CD4-positive, CD25-positive, alpha-beta regulatory T cell (primary cell): ENCODE results near the gene CXCR3. TPM values are rescaled to one million over a fixed set of nuclear protein-coding genes. Genes with fewer than 3 reads are reported as not detected.
"Not testable (repeated sequence)": the region's sequence is repeated elsewhere in the genome, so short reads cannot be mapped to it uniquely, and the experiment has no call there.

Source experiments
- ATAC-seq, 2 donors: fragments of 150-1000 bp; cut with Tn5 transposase; one replicate each; pipeline ENCODE4 v1.10.0; 2021; ENCODE audit warnings: low read depth in 2 of 2, moderate number of reproducible peaks in 2 of 2, moderate library complexity in 1 of 2
- DNase-seq, 3 donors: peaks; one replicate each; pipeline versions ENCODE4 v3.0.0 to v3.0.0-alpha.2; 2012 to 2022; ENCODE audit warnings: mixed read lengths in 1 of 3
- H3K27ac ChIP-seq: one replicate; pipeline ENCODE4 v1.7.0; 2013; ENCODE audit warnings: mild to moderate bottlenecking, low read length; ENCODE audit not compliant: insufficient read depth, poor library complexity, severe bottlenecking
- H3K27me3 ChIP-seq: one replicate; pipeline ENCODE4 v1.7.0; 2013; ENCODE audit warnings: low read length; ENCODE audit not compliant: control insufficient read depth, insufficient read depth
- H3K36me3 ChIP-seq: one replicate; pipeline ENCODE4 v1.7.0; 2013; ENCODE audit warnings: mild to moderate bottlenecking, low read length, moderate library complexity; ENCODE audit not compliant: control insufficient read depth, insufficient read depth
- H3K4me1 ChIP-seq: 2 replicates; pipeline ENCODE4 v1.7.0; 2013; ENCODE audit warnings: mild to moderate bottlenecking, low read length; ENCODE audit not compliant: insufficient read depth, control insufficient read depth, poor library complexity, severe bottlenecking
- H3K4me3 ChIP-seq: one replicate; pipeline ENCODE4 v1.7.0; 2013; ENCODE audit warnings: low read depth, mild to moderate bottlenecking, low read length, moderate library complexity
- H3K9me3 ChIP-seq, 2 experiments: 1 replicate in 1 of 2; 2 replicates in 1 of 2; pipeline ENCODE4 v1.7.0; 2013; ENCODE audit warnings: low read length in 2 of 2, mild to moderate bottlenecking in 1 of 2, moderate library complexity in 1 of 2; ENCODE audit not compliant: control insufficient read depth in 2 of 2
- H3K27ac Mint-ChIP-seq, 3 donors: one replicate each; pipeline ENCODE4 v1.8.0; 2020 to 2022; ENCODE audit warnings: mild to moderate bottlenecking in 3 of 3, mixed read lengths in 3 of 3, moderate library complexity in 2 of 3
- H3K27me3 Mint-ChIP-seq: one replicate; pipeline ENCODE4 v1.8.0; 2022; ENCODE audit warnings: mild to moderate bottlenecking, mixed read lengths
- H3K36me3 Mint-ChIP-seq: one replicate; pipeline ENCODE4 v1.8.0; 2020; ENCODE audit warnings: mixed read lengths
- H3K4me1 Mint-ChIP-seq, 4 donors: one replicate each; pipeline ENCODE4 v1.8.0; 2020 to 2022; ENCODE audit warnings: mixed read lengths in 4 of 4, mild to moderate bottlenecking in 1 of 4
- H3K4me3 Mint-ChIP-seq, 4 donors: one replicate each; pipeline ENCODE4 v1.8.0; 2020 to 2022; ENCODE audit warnings: mild to moderate bottlenecking in 4 of 4, mixed read lengths in 4 of 4, moderate library complexity in 3 of 4
- H3K9me3 Mint-ChIP-seq, 7 donors: one replicate each; pipeline ENCODE4 v1.8.0; 2020 to 2022; ENCODE audit warnings: mixed read lengths in 7 of 7, mild to moderate bottlenecking in 3 of 7, moderate library complexity in 2 of 7
- polyA plus RNA-seq, 4 donors: library from polyadenylated mRNA; unstranded; fragments of 300-500 nt; fragmentation: Illumina TruSeq; gene quantifications; one replicate each; pipeline ENCODE4 v1.2.3, GENCODE V29; 2021
- total RNA-seq: library from RNA; stranded (reverse); gene quantifications from one replicate; pipeline ENCODE4 v1.2.3, GENCODE V29; 2022

CXCR3 gene
- total RNA-seq (31.9 TPM), polyA plus RNA-seq (100 to 1,000 TPM in 1 of 4 donors, 10 to 100 TPM in 3; 69.3 to 111 (median 85.9) TPM)

DNA sequence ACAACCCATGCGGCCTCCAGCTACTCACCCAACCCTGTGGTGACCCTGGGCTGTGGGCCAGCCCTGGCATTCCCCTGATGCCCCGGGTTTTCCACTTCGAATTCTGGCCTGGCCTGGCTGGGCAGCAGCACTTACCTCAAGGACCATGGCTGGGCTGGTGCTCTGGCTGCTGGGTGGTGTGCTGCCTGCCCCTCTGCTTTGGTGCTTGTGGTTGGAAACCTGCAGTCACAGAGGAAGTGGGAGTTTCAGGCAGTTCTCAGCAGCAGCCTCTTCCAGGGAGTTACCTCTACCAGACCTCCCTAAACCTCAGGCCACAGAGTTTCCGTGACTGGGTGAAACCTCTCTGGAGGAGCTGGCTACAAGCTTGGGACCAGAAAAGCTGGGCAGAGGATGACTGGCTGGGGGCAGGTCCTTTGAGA, at the start of gene CXCR3:
Gene CXCR3 (minus strand): TSS at position 209 of the 419 bp plus-strand sequence. CDS start 62 bp downstream, at position 147.
- peaks cover 5 to 78% (median 35%) of the 10 kb centered on the region in 4 donors for H3K4me1 Mint-ChIP-seq

DNA sequence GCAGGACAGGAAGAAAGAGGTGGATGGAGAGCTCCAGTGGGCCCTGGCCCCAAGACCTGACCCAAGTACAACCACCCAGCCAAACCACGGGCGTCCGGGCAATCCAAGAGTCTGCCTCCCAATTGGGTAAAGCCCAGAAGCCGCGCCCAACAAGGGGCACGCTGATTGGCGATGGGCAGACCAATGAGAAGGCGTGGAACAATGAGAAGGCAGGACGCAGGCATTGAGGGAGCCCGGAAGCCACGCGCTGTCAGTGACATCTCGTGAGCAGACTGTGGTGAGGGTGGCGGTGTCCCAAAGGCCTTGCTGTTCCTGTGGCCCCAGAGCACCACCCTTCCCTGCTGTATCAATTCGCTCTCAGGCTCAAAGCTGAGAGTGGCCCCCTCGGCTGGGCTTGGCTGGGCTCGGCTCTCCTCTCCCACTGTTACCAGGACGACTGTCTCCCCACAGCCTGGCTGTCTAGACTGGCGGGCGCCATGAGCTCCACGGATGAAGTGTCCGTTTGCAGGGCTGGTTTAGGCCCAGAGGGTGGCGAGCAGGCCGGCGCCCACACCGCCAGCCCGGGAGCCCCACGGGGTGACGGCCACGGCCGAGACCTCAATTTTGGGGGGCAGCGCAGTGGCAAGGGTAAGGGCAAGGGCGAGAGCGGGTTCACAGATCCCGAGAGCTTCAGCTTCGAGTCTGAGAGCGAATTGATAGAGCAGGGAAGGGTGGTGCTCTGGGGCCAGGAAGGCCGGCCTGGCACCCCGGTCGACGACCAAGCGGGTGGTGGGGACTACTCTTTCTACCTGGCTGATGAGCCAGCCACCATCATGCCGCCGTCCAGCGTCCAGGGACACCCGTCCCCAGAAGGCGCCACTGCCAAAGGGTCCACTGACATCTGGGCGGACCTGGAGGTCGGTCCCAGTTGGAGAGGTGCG, 49.3 kb upstream of the CXCR3 start, which contains the start of gene LOC101059915:
Gene LOC101059915 (plus strand): TSS at position 219 of the 920 bp plus-strand sequence.
- Mint-ChIP-seq H3K27ac (no peak within 1 kb of the TSS), H3K4me1 (peaks cover 0 to 24% (median 9%) of the 10 kb centered on the region in 4 donors), H3K9me3 (peaks cover 0 to 1% (median 0%) of the 10 kb centered on the region in 7 donors), H3K36me3 (no peaks in the 10 kb centered on the region), H3K27me3 (no peaks in the 10 kb centered on the region), H3K4me3 (no peak within 1 kb of the TSS)
- H3K9me3 ChIP-seq, result no peaks in the 10 kb centered on the region
- no peaks in the 10 kb centered on the region for H3K27me3 ChIP-seq
- ATAC-seq (no peak), DNase-seq (no peak)
- H3K4me3 ChIP-seq, result no peak within 1 kb of the TSS
- H3K4me1 ChIP-seq, result peaks cover under 1% of the 10 kb centered on the region
- H3K27ac ChIP-seq, result no peak within 1 kb of the TSS
- H3K36me3 ChIP-seq, result no peaks in the 10 kb centered on the region

More for the DNA sequence above, at the start of gene CXCR3:
- peak within 1 kb of the TSS; percentile 53 for H3K4me3 ChIP-seq
- H3K4me3 Mint-ChIP-seq, result peak within 1 kb of the TSS; percentile 77 to 91 (median 87)
- ATAC-seq, result peak; percentile 27 to 35
- peak within 1 kb of the TSS; percentile 86 to 96 (median 89) for H3K27ac Mint-ChIP-seq
- peaks cover 53% of the 10 kb centered on the region for H3K4me1 ChIP-seq
- H3K27me3 Mint-ChIP-seq, result no peaks in the 10 kb centered on the region
- peak within 1 kb of the TSS; percentile 76 for H3K27ac ChIP-seq
- H3K36me3 ChIP-seq, result peaks cover 14% of the 10 kb centered on the region
- no peaks in the 10 kb centered on the region for H3K9me3 Mint-ChIP-seq
- no peaks in the 10 kb centered on the region for H3K9me3 ChIP-seq
- no peaks in the 10 kb centered on the region for H3K27me3 ChIP-seq
- peaks cover 17% of the 10 kb centered on the region for H3K36me3 Mint-ChIP-seq
- peak in 1 of 3 donors; percentile 73 for DNase-seq

GRCh38 chrX:71666240-71667223, 48.2 kb upstream of the CXCR3 start:
- H3K4me1 Mint-ChIP-seq, result peaks cover 0 to 26% (median 11%) of the 10 kb centered on the region in 4 donors
- Histone ChIP-seq H3K9me3 (no peaks in the 10 kb centered on the region), H3K27ac (no peak overlapping the region), H3K27me3 (no peaks in the 10 kb centered on the region), H3K36me3 (no peaks in the 10 kb centered on the region), H3K4me1 (peaks cover 3% of the 10 kb centered on the region), H3K4me3 (no peak overlapping the region)
- H3K27ac Mint-ChIP-seq, result no peak overlapping the region
- peaks cover 0 to 1% (median 0%) of the 10 kb centered on the region in 7 donors for H3K9me3 Mint-ChIP-seq
- no peak for DNase-seq
- ATAC-seq, result no peak
- no peak overlapping the region for H3K4me3 Mint-ChIP-seq
- no peaks in the 10 kb centered on the region for H3K36me3 Mint-ChIP-seq
- no peaks in the 10 kb centered on the region for H3K27me3 Mint-ChIP-seq

DNA sequence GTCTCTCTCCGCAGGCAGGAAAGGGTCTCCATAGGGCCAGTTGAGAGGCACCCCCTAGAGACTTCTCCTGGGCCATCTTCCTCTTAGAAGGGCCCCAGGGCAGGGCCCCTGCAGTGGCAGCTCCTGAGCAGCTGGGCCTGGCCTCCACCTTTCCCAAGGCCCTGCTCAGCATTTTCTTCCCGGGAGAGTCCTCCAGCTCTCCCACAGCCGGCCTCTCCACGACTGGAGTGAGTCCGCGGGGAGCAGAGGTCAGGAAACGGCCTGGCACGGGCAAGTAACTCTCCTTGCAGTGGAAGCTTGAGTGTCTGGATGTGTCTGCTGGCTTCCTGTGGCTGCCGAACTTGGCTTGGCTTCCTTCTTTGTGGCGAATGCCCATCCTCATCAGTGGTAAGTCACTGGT, 47.4 kb upstream of the CXCR3 start:
- ATAC-seq (no peak), DNase-seq (no peak)
- Histone ChIP-seq H3K4me3 (no peak overlapping the region), H3K36me3 (no peaks in the 10 kb centered on the region), H3K27ac (no peak overlapping the region), H3K4me1 (peaks cover 3% of the 10 kb centered on the region), H3K9me3 (no peaks in the 10 kb centered on the region), H3K27me3 (no peaks in the 10 kb centered on the region)
- H3K36me3 Mint-ChIP-seq, result no peaks in the 10 kb centered on the region
- no peak overlapping the region for H3K4me3 Mint-ChIP-seq
- H3K27me3 Mint-ChIP-seq, result no peaks in the 10 kb centered on the region
- no peak overlapping the region for H3K27ac Mint-ChIP-seq
- peaks cover 0 to 1% (median 0%) of the 10 kb centered on the region in 7 donors for H3K9me3 Mint-ChIP-seq
- peaks cover 0 to 21% (median 11%) of the 10 kb centered on the region in 4 donors for H3K4me1 Mint-ChIP-seq

DNA sequence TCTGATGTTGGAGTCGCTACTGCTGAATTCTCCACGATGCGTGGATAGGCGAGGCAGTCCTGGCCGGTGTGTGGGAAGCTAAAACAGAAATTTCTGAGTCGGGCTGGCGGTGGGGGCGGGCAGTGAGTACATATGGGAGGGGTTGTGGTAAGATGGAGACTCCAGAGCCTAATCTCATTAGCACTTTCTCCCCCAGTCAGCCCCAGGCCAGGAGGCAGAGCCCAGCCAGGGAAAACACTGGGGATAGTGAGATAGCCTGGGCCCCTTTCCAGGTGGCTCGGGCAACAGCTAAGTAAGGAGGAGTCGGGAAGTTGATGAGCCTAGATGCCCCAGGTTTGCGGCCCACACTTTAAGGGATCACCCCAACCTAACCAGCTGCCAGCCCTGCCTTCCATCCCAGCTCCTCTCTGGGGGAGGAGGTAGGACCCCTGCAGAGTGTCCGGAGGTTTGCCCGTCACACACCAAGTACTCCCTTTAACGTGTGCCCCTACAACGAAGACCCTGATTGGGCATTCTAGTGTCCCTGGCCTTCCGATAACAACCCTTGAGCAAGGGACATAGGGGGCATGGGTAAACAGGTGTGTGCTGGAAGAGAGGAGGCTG, 46.7 kb upstream of the CXCR3 start:
- no peaks in the 10 kb centered on the region for H3K9me3 ChIP-seq
- no peak overlapping the region for H3K27ac ChIP-seq
- Mint-ChIP-seq H3K27me3 (no peaks in the 10 kb centered on the region), H3K9me3 (peaks cover 0 to 1% (median 0%) of the 10 kb centered on the region in 7 donors), H3K27ac (no peak overlapping the region), H3K4me3 (no peak overlapping the region), H3K36me3 (no peaks in the 10 kb centered on the region), H3K4me1 (peaks cover 0 to 17% (median 8%) of the 10 kb centered on the region in 4 donors)
- H3K4me3 ChIP-seq, result no peak overlapping the region
- peaks cover 3% of the 10 kb centered on the region for H3K4me1 ChIP-seq
- H3K27me3 ChIP-seq, result no peaks in the 10 kb centered on the region
- no peak for DNase-seq
- ATAC-seq, result no peak
- no peaks in the 10 kb centered on the region for H3K36me3 ChIP-seq

- not testable (repeated sequence) for H3K4me3 Mint-ChIP-seq
- DNase-seq, result peak in 1 of 3 donors; percentile 26
Measured at GRCh38 chrX:71664202-71664601, 45.9 kb upstream of the CXCR3 start.

DNA sequence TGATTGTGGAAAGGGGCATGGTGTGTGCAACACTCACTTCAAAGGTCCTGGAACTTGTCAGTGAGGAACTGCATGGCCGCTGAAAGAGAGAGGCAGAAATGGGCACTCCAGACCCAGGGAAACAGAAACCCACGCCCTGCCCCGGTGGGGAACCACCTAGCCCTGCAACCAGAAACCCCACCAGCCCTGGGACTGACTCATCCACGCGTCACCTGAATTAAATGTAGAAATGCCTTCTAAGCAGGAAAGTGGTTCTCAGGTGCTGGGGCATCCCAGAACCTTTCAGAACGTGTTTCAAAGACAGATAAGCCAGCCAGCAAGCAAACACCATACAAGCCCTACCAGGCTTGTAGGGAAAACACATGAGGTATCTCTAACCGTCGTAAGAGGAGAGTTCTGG, 44.9 kb upstream of the CXCR3 start:
- H3K27ac ChIP-seq, H3K36me3 ChIP-seq, H3K9me3 Mint-ChIP-seq, H3K4me3 Mint-ChIP-seq, H3K27ac Mint-ChIP-seq, H3K27me3 Mint-ChIP-seq, H3K9me3 ChIP-seq, H3K36me3 Mint-ChIP-seq, H3K27me3 ChIP-seq, H3K4me1 ChIP-seq: not testable (repeated sequence)
- H3K4me3 ChIP-seq, result peak overlapping the region; percentile 31
- ATAC-seq (peak in 1 of 2 donors; percentile 46), DNase-seq (peak in 1 of 3 donors; percentile 28)
- peaks cover 0 to 17% (median 8%) of the 10 kb centered on the region in 4 donors for H3K4me1 Mint-ChIP-seq

More at GRCh38 chrX:71664202-71664601, 45.9 kb upstream of the CXCR3 start:
- not testable (repeated sequence) for H3K4me1 ChIP-seq, H3K27me3 ChIP-seq, H3K27ac ChIP-seq, H3K4me3 ChIP-seq, H3K27me3 Mint-ChIP-seq, H3K9me3 Mint-ChIP-seq, H3K36me3 ChIP-seq, ATAC-seq, H3K9me3 ChIP-seq, H3K36me3 Mint-ChIP-seq
- Mint-ChIP-seq H3K4me1 (peaks cover 0 to 17% (median 8%) of the 10 kb centered on the region in 4 donors), H3K27ac (peak overlapping the region in 1 of 3 donors; percentile 25)
